HepG2 (cell line): ENCODE measurements around the gene IFT122. TPM values are rescaled to one million over a fixed set of nuclear protein-coding genes. Genes with fewer than 3 reads are reported as not detected.

Experiments
- ATAC-seq: fragments of 200-7000 bp; cut with Tn5 transposase; 3 replicates; pipeline ENCODE4 v1.9.1; 2020; ENCODE audit warnings: mild to moderate bottlenecking, moderate library complexity
- BruUV-seq: library from RNA; stranded (reverse); fragments of 400-500 nt; replicated peaks from 2 replicates; lab custom pipeline; 2021; lab: Mats Ljungman, UMichigan
- CTCF ChIA-PET: fragments of 300-600 bp; formaldehyde crosslinking; extraction: SDS; loops from one replicate; lab custom pipeline; 2021; ENCODE audit warnings: low total read pairs, inconsistent platforms, low intra/inter-chr PET ratio; lab: Yijun Ruan, JAX
- POLR2A ChIA-PET: fragments of 350-600 bp; sonication (Branson Sonifier 250); formaldehyde crosslinking; loops from one replicate; lab custom pipeline; 2020; ENCODE audit warnings: antibody characterized with exemption, inconsistent platforms; lab: Yijun Ruan, JAX
- DNase-seq: peaks from one replicate; pipeline ENCODE4 v3.0.0-alpha.2; 2015; ENCODE audit warnings: low spot score
- FAIRE-seq: peaks from 3 replicates; lab custom pipeline; 2011; peaks lifted over from hg19 to GRCh38; lab: Jason Lieb, UNC
- H2AFZ ChIP-seq: one replicate; pipeline ENCODE4 v1.6.1; 2011; ENCODE audit warnings: low read length, inconsistent platforms
- H3K27ac ChIP-seq: fragments of 300-600 bp; 3 replicates; pipeline ENCODE4 v1.8.0; 2011; ENCODE audit warnings: mixed run types, mild to moderate bottlenecking, mixed read lengths, low read length, inconsistent platforms; ENCODE audit not compliant: insufficient read depth; ENCODE audit errors: extremely low read length
- H3K27me3 ChIP-seq, 2 experiments: fragments of 200-600 bp in 1 of 2; 2 replicates in 1 of 2; 3 replicates in 1 of 2; pipeline versions ENCODE4 v1.6.0 to v1.8.0; 2011; ENCODE audit warnings: low read length in 2 of 2, mild to moderate bottlenecking in 2 of 2, moderate library complexity in 2 of 2, inconsistent platforms in 1 of 2; ENCODE audit not compliant: insufficient read depth in 2 of 2, control insufficient read depth in 1 of 2
- H3K36me3 ChIP-seq, 2 experiments: fragments of 200-600 bp in 1 of 2; replicated peaks in 1 of 2; 2 replicates in 1 of 2; 3 replicates in 1 of 2; pipeline versions ENCODE4 v1.5.1 to v1.8.0; 2011; ENCODE audit warnings: low read length in 2 of 2, inconsistent platforms in 1 of 2; ENCODE audit not compliant: insufficient read depth in 2 of 2, control insufficient read depth in 1 of 2
- H3K4me1 ChIP-seq: 2 replicates; pipeline ENCODE4 v1.5.1; 2012; ENCODE audit warnings: low read length, inconsistent platforms; ENCODE audit not compliant: insufficient read depth
- H3K4me2 ChIP-seq: 2 replicates; pipeline ENCODE4 v1.6.0; 2011; ENCODE audit warnings: low read depth, low read length, inconsistent platforms
- H3K4me3 ChIP-seq, 3 experiments: fragments of 200-600 bp in 1 of 3; sonication (generic), shearing (Covaris generic) in 1 of 3; replicated peaks in 1 of 3; 2 replicates each; pipeline ENCODE4 v1.5.1; 2011 to 2016; ENCODE audit warnings: low read length in 3 of 3, inconsistent platforms in 2 of 3, low read depth in 2 of 3, mild to moderate bottlenecking in 2 of 3, control low read depth in 1 of 3, mixed read lengths in 1 of 3; ENCODE audit not compliant: insufficient read depth in 1 of 3
- H3K79me2 ChIP-seq: one replicate; pipeline ENCODE4 v1.6.1; 2011; ENCODE audit warnings: low read length, inconsistent platforms; ENCODE audit not compliant: insufficient read depth
- H3K9ac ChIP-seq: 2 replicates; pipeline ENCODE4 v1.6.0; 2011; ENCODE audit warnings: mild to moderate bottlenecking, low read depth, low read length, inconsistent platforms; ENCODE audit not compliant: insufficient read depth
- H3K9me3 ChIP-seq: 2 replicates; pipeline ENCODE4 v1.5.1; 2012; ENCODE audit warnings: mild to moderate bottlenecking, low read length
- H4K20me1 ChIP-seq: 2 replicates; pipeline ENCODE4 v1.6.0; 2011; ENCODE audit warnings: inconsistent platforms, mild to moderate bottlenecking, low read length, moderate library complexity; ENCODE audit not compliant: insufficient read depth
- ELF4 ChIP-seq: sonication (generic); formaldehyde crosslinking; IDR thresholded peaks from 2 replicates; pipeline ENCODE4 v1.5.0; 2020; ENCODE audit warnings: missing genetic modification reagents, mild to moderate bottlenecking, moderate library complexity, borderline replicate concordance
- FOXA3 ChIP-seq: IDR thresholded peaks from 2 replicates; pipeline ENCODE4 v1.6.1; 2016; ENCODE audit warnings: missing genetic modification reagents, missing compliant biosample characterization
- MAFG ChIP-seq: sonication (generic); formaldehyde crosslinking; IDR thresholded peaks from 2 replicates; pipeline ENCODE4 v1.5.1; 2020; ENCODE audit warnings: mild to moderate bottlenecking, missing genetic modification reagents
- MED13 ChIP-seq: sonication (generic); formaldehyde crosslinking; IDR thresholded peaks from 2 replicates; pipeline ENCODE4 v1.5.0; 2020; ENCODE audit warnings: missing genetic modification reagents
- MXD1 ChIP-seq: sonication (generic); formaldehyde crosslinking; IDR thresholded peaks from 2 replicates; pipeline ENCODE4 v1.4.0; 2020; ENCODE audit warnings: mild to moderate bottlenecking, missing genetic modification reagents
- PLSCR1 ChIP-seq: sonication (generic); formaldehyde crosslinking; IDR thresholded peaks from 2 replicates; pipeline ENCODE4 v1.5.0; 2020; ENCODE audit warnings: missing genetic modification reagents, mild to moderate bottlenecking, borderline replicate concordance
- SRF ChIP-seq: IDR thresholded peaks from 2 replicates; pipeline ENCODE4 v1.6.1; 2011; ENCODE audit warnings: mild to moderate bottlenecking, low read depth, low read length, moderate library complexity
- ZNF563 ChIP-seq: sonication (generic); formaldehyde crosslinking; IDR thresholded peaks from 2 replicates; pipeline ENCODE4 v1.8.0; 2022; ENCODE audit warnings: mild to moderate bottlenecking, moderate library complexity, missing genetic modification reagents
- ZNF619 ChIP-seq: sonication (generic); formaldehyde crosslinking; IDR thresholded peaks from 2 replicates; pipeline ENCODE4 v1.4.0; 2020; ENCODE audit warnings: mild to moderate bottlenecking, missing genetic modification reagents
- ZNF691 ChIP-seq: sonication (generic); formaldehyde crosslinking; IDR thresholded peaks from 2 replicates; pipeline ENCODE4 v1.4.0; 2020; ENCODE audit warnings: missing genetic modification reagents, low read depth, mild to moderate bottlenecking, borderline replicate concordance
- WGBS: methylation state at CpG from one replicate; pipeline ENCODE4 v1.1.6; 2017; ENCODE audit warnings: low lambda C conversion rate; 5-methylcytosine and 5-hydroxymethylcytosine counted together
- in situ Hi-C: cut with HindIII; loops from 2 replicates; pipeline ENCODE4 v1.10.0; 2017; ENCODE audit warnings: low pct_unique_long_range_greater_than_20kb; ENCODE audit not compliant: extremely low pct_ligation_motif_present
- intact Hi-C: fragments of 100-400 bp; cut with micrococcal nuclease; formaldehyde crosslinking; loops from one replicate; pipeline ENCODE4 v1.10.0; 2022; ENCODE audit not compliant: unreplicated experiment
- polyA plus RNA-seq, 8 experiments: library from polyadenylated mRNA; depleted of rRNA in 3 of 8; stranded (reverse) in 7 of 8; unstranded in 1 of 8; fragments of >200 nt; fragmentation: Illumina TruSeq in 4 of 8; extraction: Trizol in 4 of 8; gene quantifications; 2 replicates each; pipeline versions ENCODE4 v1.2.1 to v1.2.3, GENCODE V29; 2011 to 2016; ENCODE audit warnings: low read depth in 4 of 8, missing spikeins in 1 of 8, mixed read lengths in 1 of 8; ENCODE audit not compliant: insufficient read depth in 1 of 8
- total RNA-seq, 5 experiments: library from RNA; depleted of rRNA; stranded (reverse); fragments of >200 nt; fragmentation: Illumina TruSeq; extraction: Trizol; gene quantifications; 2 replicates each; pipeline ENCODE4 v1.2.3, GENCODE V29; 2016; ENCODE audit warnings: low read depth in 1 of 5

The IFT122 gene
- total and polyA plus RNA-seq, 2 of the 13 experiments (the other 11 are each of a cell fraction or from before 2014, with no cell fraction given) = 10.1 to 10.3 TPM

- Histone ChIP-seq H2AFZ (no peak overlapping the region), H3K4me2 (no peak overlapping the region), H3K79me2 (no peaks in the 10 kb centered on the region), H3K36me3 (peaks cover 0 to 2% of the 10 kb centered on the region in 2 experiments; a peak in 1 of 5 replicates), H3K9ac (no peak overlapping the region), H3K4me3 (no peak overlapping the region), H3K27ac (no peak overlapping the region), H3K9me3 (no peaks in the 10 kb centered on the region), H4K20me1 (no peaks in the 10 kb centered on the region), H3K27me3 (no peaks in the 10 kb centered on the region), H3K4me1 (peaks cover 30% of the 10 kb centered on the region)
- ChIA-PET POLR2A (no interaction called here), CTCF (no interaction called here)
- intact Hi-C loops = no loop called here
- WGBS = 99% methylated on average over 3 of the region's 3 CpGs
- in situ Hi-C loops = no loop called here
- DNase-seq (no peak), FAIRE-seq (no peak), ATAC-seq (no peak)
- no peak for TF ChIP-seq MXD1 (CRISPR knock-in tag)
- no peak for TF ChIP-seq ZNF619
- no peak for TF ChIP-seq ZNF691
- TF ChIP-seq ZNF563 (CRISPR knock-in tag) = no peak
- TF ChIP-seq SRF = no peak
- no peak for TF ChIP-seq PLSCR1
- TF ChIP-seq ELF4 (CRISPR knock-in tag) = no peak
- no peak for TF ChIP-seq FOXA3 (CRISPR knock-in tag)
- no peak for TF ChIP-seq MAFG
- TF ChIP-seq MED13 (CRISPR knock-in tag) = no peak
- BruUV-seq = no TSS peak
Observed at GRCh38 chr3:129463094-129463493, 23.1 kb downstream of the IFT122 start.
